Tibial artery (tissue), 4 donors: Measurements from ENCODE around the gene B3GALT5.

Experiments
- DNase-seq, 2 donors: peaks; one replicate each; pipeline ENCODE4 v3.0.0-alpha.2; 2019
- H3K27ac ChIP-seq, 2 donors: fragments of 200-600 bp; sonication (generic) in 1 of 2; 1 replicate in 1 of 2; 2 replicates in 1 of 2; pipeline ENCODE4 v1.5.1; 2018 to 2019; ENCODE audit warnings: mild to moderate bottlenecking in 1 of 2
- H3K27me3 ChIP-seq, 2 donors: fragments of 200-600 bp; sonication (generic) in 1 of 2; one replicate each; pipeline versions ENCODE4 v1.5.1 to v1.6.0; 2016 to 2019
- H3K36me3 ChIP-seq, 3 donors: fragments of 200-600 bp; sonication (generic) in 2 of 3; one replicate each; pipeline ENCODE4 v1.5.1; 2016 to 2019; ENCODE audit warnings: mild to moderate bottlenecking in 2 of 3
- H3K4me1 ChIP-seq, 4 donors: fragments of 200-600 bp; sonication (generic) in 2 of 4; 1 replicate in 3 of 4; 2 replicates in 1 of 4; pipeline ENCODE4 v1.5.1; 2016 to 2019
- H3K4me3 ChIP-seq, 2 donors: fragments of 200-600 bp; sonication (generic) in 1 of 2; 1 replicate in 1 of 2; 2 replicates in 1 of 2; pipeline ENCODE4 v1.5.1; 2018 to 2019; ENCODE audit warnings: mild to moderate bottlenecking in 2 of 2
- H3K9me3 ChIP-seq, 3 donors: fragments of 200-600 bp; sonication (generic) in 1 of 3; one replicate each; pipeline ENCODE4 v1.5.1; 2016 to 2019
- intact Hi-C: fragments of 100-400 bp; cut with DNase I; formaldehyde crosslinking; loops from one replicate; pipeline ENCODE4 v1.15.0; 2023; ENCODE audit warnings: low total_unique reads
- TF ChIP-seq, protein P1 (sequence below), 2 experiments: fragments of 200-600 bp in 1 of 2; fragments of 450-650 bp in 1 of 2; IDR thresholded peaks; one replicate each; pipeline ENCODE4 v1.5.1; 2017 to 2019; ENCODE audit warnings: antibody characterized with exemption in 2 of 2, mild to moderate bottlenecking in 1 of 2, moderate library complexity in 1 of 2

The B3GALT5 gene

DNA sequence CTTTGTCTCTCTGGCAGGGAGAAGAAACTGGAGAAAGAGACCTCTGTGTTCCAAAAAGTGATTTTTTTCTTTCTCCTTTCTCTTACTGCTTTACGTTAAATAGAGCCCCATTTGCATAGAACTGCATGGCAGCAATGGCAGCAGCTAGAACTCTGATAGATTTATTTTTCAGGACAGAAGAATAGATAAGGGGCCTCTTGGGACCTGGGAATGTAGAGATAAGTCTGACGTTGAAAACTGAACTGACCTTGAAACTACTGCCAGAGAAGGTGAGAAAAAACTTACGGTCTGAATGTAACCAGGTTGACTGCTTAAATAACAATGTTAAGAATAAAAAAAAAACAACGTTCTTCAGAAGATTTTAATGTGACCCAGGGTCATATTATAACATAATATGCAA, 25.4 kb upstream of the B3GALT5 start:
- Histone ChIP-seq H3K4me3 (no peak overlapping the region), H3K36me3 (no peaks in the 10 kb centered on the region), H3K27ac (no peak overlapping the region), H3K4me1 (no peaks in the 10 kb centered on the region), H3K27me3 (no peaks in the 10 kb centered on the region), H3K9me3 (no peaks in the 10 kb centered on the region)
- DNase-seq = no peak
- intact Hi-C loops = no loop called here
- TF ChIP-seq, protein P1, sequence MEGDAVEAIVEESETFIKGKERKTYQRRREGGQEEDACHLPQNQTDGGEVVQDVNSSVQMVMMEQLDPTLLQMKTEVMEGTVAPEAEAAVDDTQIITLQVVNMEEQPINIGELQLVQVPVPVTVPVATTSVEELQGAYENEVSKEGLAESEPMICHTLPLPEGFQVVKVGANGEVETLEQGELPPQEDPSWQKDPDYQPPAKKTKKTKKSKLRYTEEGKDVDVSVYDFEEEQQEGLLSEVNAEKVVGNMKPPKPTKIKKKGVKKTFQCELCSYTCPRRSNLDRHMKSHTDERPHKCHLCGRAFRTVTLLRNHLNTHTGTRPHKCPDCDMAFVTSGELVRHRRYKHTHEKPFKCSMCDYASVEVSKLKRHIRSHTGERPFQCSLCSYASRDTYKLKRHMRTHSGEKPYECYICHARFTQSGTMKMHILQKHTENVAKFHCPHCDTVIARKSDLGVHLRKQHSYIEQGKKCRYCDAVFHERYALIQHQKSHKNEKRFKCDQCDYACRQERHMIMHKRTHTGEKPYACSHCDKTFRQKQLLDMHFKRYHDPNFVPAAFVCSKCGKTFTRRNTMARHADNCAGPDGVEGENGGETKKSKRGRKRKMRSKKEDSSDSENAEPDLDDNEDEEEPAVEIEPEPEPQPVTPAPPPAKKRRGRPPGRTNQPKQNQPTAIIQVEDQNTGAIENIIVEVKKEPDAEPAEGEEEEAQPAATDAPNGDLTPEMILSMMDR (IDR thresholded peaks at IDR 0.05) = no peak

DNA sequence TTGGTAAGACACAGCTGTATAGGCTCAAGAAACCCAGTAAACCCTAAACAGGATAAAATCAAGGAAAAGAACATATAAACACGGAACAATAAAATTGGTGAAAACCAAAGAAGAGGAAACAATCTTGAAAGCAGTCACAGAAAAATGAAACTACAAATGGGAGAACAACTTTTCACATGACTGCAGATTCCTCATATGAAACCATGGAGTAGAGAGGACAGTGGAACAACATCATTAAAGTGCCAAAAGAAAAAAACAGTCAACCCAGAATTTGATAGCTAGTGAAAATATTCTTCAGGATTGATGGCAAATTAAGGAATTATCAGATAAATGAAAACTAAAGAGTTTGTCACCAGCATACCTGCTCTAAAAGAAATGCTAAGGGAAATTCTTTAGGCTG, 23.9 kb upstream of the B3GALT5 start:
- TF ChIP-seq, protein P1 (IDR thresholded peaks at IDR 0.05) = no peak

DNA sequence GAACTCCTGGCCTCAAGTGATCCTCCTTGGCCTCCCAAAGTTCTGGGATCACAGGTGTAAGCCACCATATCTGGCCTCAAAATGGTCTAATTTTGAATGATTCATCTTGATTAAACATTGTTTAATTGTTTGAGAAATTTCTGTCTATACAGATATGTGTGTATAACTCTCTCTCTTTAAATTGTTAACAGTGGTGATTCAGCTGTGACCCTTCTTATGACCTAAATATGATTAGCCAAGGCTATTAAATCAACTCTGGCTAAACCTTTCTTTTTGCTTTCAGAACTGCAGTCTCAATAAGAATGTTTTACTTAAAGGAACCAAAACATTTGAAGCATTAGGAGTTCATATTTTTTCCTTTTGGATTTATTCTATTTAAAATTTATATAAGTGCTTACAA, 19.2 kb upstream of the B3GALT5 start:
- H3K4me3 ChIP-seq = no peak overlapping the region
- H3K4me1 ChIP-seq = no peaks in the 10 kb centered on the region
- DNase-seq = no peak
- H3K36me3 ChIP-seq = no peaks in the 10 kb centered on the region
- intact Hi-C loops = no loop called here
- no peak overlapping the region for H3K27ac ChIP-seq
- H3K27me3 ChIP-seq = no peaks in the 10 kb centered on the region
- TF ChIP-seq, protein P1 (IDR thresholded peaks at IDR 0.05) = no peak
- no peaks in the 10 kb centered on the region for H3K9me3 ChIP-seq

More for the DNA sequence above, 23.9 kb upstream of the B3GALT5 start:
- H3K36me3 ChIP-seq = no peaks in the 10 kb centered on the region
- no peak overlapping the region for H3K27ac ChIP-seq
- H3K4me3 ChIP-seq = no peak overlapping the region
- intact Hi-C loops = no loop called here
- H3K27me3 ChIP-seq = no peaks in the 10 kb centered on the region
- DNase-seq = no peak
- no peaks in the 10 kb centered on the region for H3K9me3 ChIP-seq
- no peaks in the 10 kb centered on the region for H3K4me1 ChIP-seq

GRCh38 chr21:39595465-39595864, 17.3 kb upstream of the B3GALT5 start:
- no peak for DNase-seq
- no peak overlapping the region for H3K4me3 ChIP-seq
- no peaks in the 10 kb centered on the region for H3K27me3 ChIP-seq
- H3K36me3 ChIP-seq = no peaks in the 10 kb centered on the region
- no peaks in the 10 kb centered on the region for H3K4me1 ChIP-seq
- intact Hi-C loops = no loop called here
- H3K27ac ChIP-seq = no peak overlapping the region
- H3K9me3 ChIP-seq = no peaks in the 10 kb centered on the region
- TF ChIP-seq, protein P1 (IDR thresholded peaks at IDR 0.05) = no peak

- intact Hi-C loops = no loop called here
- H3K4me3 ChIP-seq = no peak overlapping the region
- no peaks in the 10 kb centered on the region for H3K4me1 ChIP-seq
- TF ChIP-seq, protein P1 (IDR thresholded peaks at IDR 0.05) = no peak
- no peaks in the 10 kb centered on the region for H3K36me3 ChIP-seq
- H3K27ac ChIP-seq = no peak overlapping the region
- peaks cover 0 to 4% of the 10 kb centered on the region in 2 donors for H3K27me3 ChIP-seq
- no peak for DNase-seq
- no peaks in the 10 kb centered on the region for H3K9me3 ChIP-seq
These were observed 15.1 kb upstream of the B3GALT5 start for GRCh38 chr21:39597595-39597994.
